Transverse colon (tissue), 4 donors: Measurements from ENCODE around the gene GNG12. TPM values are rescaled to one million over a fixed set of nuclear protein-coding genes. Genes with fewer than 3 reads are reported as not detected.

Experiments
- DNase-seq: peaks from one replicate; pipeline ENCODE4 v3.0.0-alpha.2; 2019
- H3K27ac ChIP-seq, 4 donors: fragments of 200-600 bp; sonication (generic); 2 replicates each; pipeline ENCODE4 v1.5.1; 2016 to 2018; ENCODE audit warnings: inconsistent platforms in 4 of 4
- H3K27me3 ChIP-seq: fragments of 200-600 bp; sonication (generic); 2 replicates; pipeline ENCODE4 v1.5.1; 2017; ENCODE audit warnings: inconsistent platforms
- H3K36me3 ChIP-seq, 4 donors: fragments of 200-600 bp; sonication (generic); 2 replicates each; pipeline ENCODE4 v1.5.1; 2017 to 2019; ENCODE audit warnings: inconsistent platforms in 4 of 4
- H3K4me1 ChIP-seq, 4 donors: fragments of 200-600 bp; sonication (generic); 2 replicates each; pipeline ENCODE4 v1.5.1; 2017 to 2020; ENCODE audit warnings: inconsistent platforms in 4 of 4
- H3K4me3 ChIP-seq, 4 donors: fragments of 200-600 bp; sonication (generic); 1 replicate in 1 of 4; 2 replicates in 3 of 4; pipeline versions ENCODE4 v1.5.1 to v1.6.1; 2017 to 2019; ENCODE audit warnings: inconsistent platforms in 4 of 4
- H3K9me3 ChIP-seq, 2 donors: fragments of 200-600 bp; sonication (generic); 2 replicates each; pipeline ENCODE4 v1.5.1; 2017 to 2019; ENCODE audit warnings: inconsistent platforms in 2 of 2
- CTCF ChIP-seq, 5 experiments: fragments of 200-600 bp in 3 of 5; fragments of 450-650 bp in 2 of 5; sonication (generic) in 3 of 5; IDR thresholded peaks; 1 replicate in 2 of 5; 2 replicates in 3 of 5; pipeline ENCODE4 v1.5.1; 2016 to 2017; ENCODE audit warnings: antibody characterized with exemption in 5 of 5, inconsistent platforms in 3 of 5, mild to moderate bottlenecking in 2 of 5, moderate library complexity in 1 of 5
- EP300 ChIP-seq: sonication (generic); formaldehyde crosslinking; IDR thresholded peaks from one replicate; pipeline ENCODE4 v1.6.1; 2017; ENCODE audit warnings: antibody characterized with exemption, low read depth
- POLR2A ChIP-seq: fragments of 450-650 bp; IDR thresholded peaks from one replicate; pipeline ENCODE4 v1.6.1; 2016; ENCODE audit warnings: antibody characterized with exemption, mild to moderate bottlenecking, moderate library complexity
- POLR2AphosphoS5 ChIP-seq, 3 donors: sonication (generic); formaldehyde crosslinking; IDR thresholded peaks; one replicate each; pipeline ENCODE4 v1.6.1; 2016; ENCODE audit warnings: antibody characterized with exemption in 3 of 3
- WGBS, 2 donors: methylation state at CpG; one replicate each; pipeline ENCODE4 v1.1.5; 2018; ENCODE audit warnings: low coverage in 1 of 2; 5-methylcytosine and 5-hydroxymethylcytosine counted together
- in situ Hi-C, 4 donors: fragments of 200-750 bp; cut with MboI; loops; one replicate each; pipeline versions ENCODE4 v1.15.0 to v1.15.1; 2017; ENCODE audit warnings: low sequenced_read_pairs in 3 of 4, low pct_ligation_motif_present in 1 of 4, low pct_unique_long_range_greater_than_20kb in 1 of 4
- intact Hi-C: fragments of 100-400 bp; cut with DNase I; formaldehyde crosslinking; loops from one replicate; pipeline ENCODE4 v1.15.1; 2023; ENCODE audit warnings: low total_unique reads
- total RNA-seq, 4 donors: library from RNA; depleted of rRNA; stranded (reverse); fragments of >200 nt; gene quantifications; one replicate each; pipeline ENCODE4 v1.1.0, GENCODE V29; 2016

The GNG12 gene
- total RNA-seq, 4 donors from 2014 or later, result 19.1 to 180 (median 112) TPM

- no peak for DNase-seq
- Histone ChIP-seq H3K9me3 (no peaks in the 10 kb centered on the region), H3K27ac (peak overlapping the region in 1 of 4 donors; percentile 77), H3K4me3 (no peak overlapping the region), H3K4me1 (peaks cover 19 to 74% (median 29%) of the 10 kb centered on the region in 4 donors), H3K27me3 (no peaks in the 10 kb centered on the region), H3K36me3 (no peaks in the 10 kb centered on the region)
- TF ChIP-seq POLR2AphosphoS5 (IDR thresholded peaks at IDR 0.05) (no peak), EP300 (no peak), CTCF (IDR thresholded peaks at IDR 0.05) (no peak), POLR2A (no peak)
- 94 to 95% methylated on average over 3 of the region's 3 CpGs for WGBS, 2 donors
- in situ Hi-C loops (loop anchor here in 1 of 4 donors (10.0 kb wide), 1 partner anchor 53 kb away; the partner anchor contains the start of gene GADD45A), intact Hi-C loops (no loop called here)
Measured at GRCh38 chr1:67737875-67738274, 95.4 kb downstream of the GNG12 start.

- intact Hi-C loops, result no loop called here
- Histone ChIP-seq H3K27me3 (no peaks in the 10 kb centered on the region), H3K4me3 (no peak overlapping the region), H3K27ac (peak overlapping the region; percentile 77 to 83 (median 78)), H3K36me3 (no peaks in the 10 kb centered on the region), H3K4me1 (peaks cover 19 to 78% (median 29%) of the 10 kb centered on the region in 4 donors), H3K9me3 (no peaks in the 10 kb centered on the region)
- TF ChIP-seq POLR2A (no peak), POLR2AphosphoS5 (IDR thresholded peaks at IDR 0.05) (no peak), CTCF (IDR thresholded peaks at IDR 0.05) (no peak), EP300 (no peak)
- in situ Hi-C loops, result loop anchor here in 1 of 4 donors (10.0 kb wide), 1 partner anchor 52 kb away; the partner anchor contains the start of gene GADD45A
- 88 to 90% methylated on average over 1 to 3 of the region's 3 CpGs for WGBS, 2 donors
- no peak for DNase-seq
Measured at GRCh38 chr1:67736750-67737149, 96.5 kb downstream of the GNG12 start.

GRCh38 chr1:67735806-67736627 lies 97.2 kb downstream of the GNG12 start:
- Histone ChIP-seq H3K36me3 (no peaks in the 10 kb centered on the region), H3K4me1 (peaks cover 19 to 71% (median 26%) of the 10 kb centered on the region in 4 donors), H3K27ac (peak overlapping the region; percentile 77 to 83 (median 78)), H3K4me3 (peak overlapping the region in 1 of 4 donors; percentile 20), H3K27me3 (no peaks in the 10 kb centered on the region), H3K9me3 (no peaks in the 10 kb centered on the region)
- intact Hi-C loops (no loop called here), in situ Hi-C loops (loop anchor here in 1 of 4 donors (10.0 kb wide), 1 partner anchor 51 kb away; the partner anchor contains the start of gene GADD45A)
- TF ChIP-seq EP300, result no peak
- TF ChIP-seq POLR2AphosphoS5 (IDR thresholded peaks at IDR 0.05), result peak in 2 of 3 donors; percentile 51 to 76
- peak; percentile 52 for TF ChIP-seq POLR2A
- peak; percentile 78 for DNase-seq
- WGBS, 2 donors, result 15 to 63% methylated on average over 1 to 11 of the region's 11 CpGs

GRCh38 chr1:67735206-67735605 lies 98.1 kb downstream of the GNG12 start:
- no peaks in the 10 kb centered on the region for H3K27me3 ChIP-seq
- intact Hi-C loops (no loop called here), in situ Hi-C loops (loop anchor here in 1 of 4 donors (10.0 kb wide), 1 partner anchor 50 kb away; the partner anchor contains the start of gene GADD45A)
- TF ChIP-seq POLR2A (no peak), POLR2AphosphoS5 (IDR thresholded peaks at IDR 0.05) (no peak), EP300 (no peak), CTCF (IDR thresholded peaks at IDR 0.05) (no peak)
- no peak overlapping the region for H3K4me3 ChIP-seq
- H3K27ac ChIP-seq, result peak overlapping the region; percentile 77 to 83 (median 78)
- no peaks in the 10 kb centered on the region for H3K9me3 ChIP-seq
- 69 to 83% methylated on average over 1 to 3 of the region's 3 CpGs for WGBS, 2 donors
- no peak for DNase-seq
- no peaks in the 10 kb centered on the region for H3K36me3 ChIP-seq
- H3K4me1 ChIP-seq, result peaks cover 14 to 63% (median 21%) of the 10 kb centered on the region in 4 donors
